GM18499 (cell line): ENCODE results near the gene EPS8L2.
"Not testable (repeated sequence)": the region's sequence is repeated elsewhere in the genome, so short reads cannot be mapped to it uniquely, and the experiment has no call there.

ENCODE experiments used
- ATAC-seq: cut with Tn5 transposase; IDR thresholded peaks from one replicate; pipeline ENCODE4 v1.9.1; 2021; ENCODE audit warnings: moderate number of reproducible peaks; ENCODE audit not compliant: insufficient read depth, unreplicated experiment

The EPS8L2 gene

DNA sequence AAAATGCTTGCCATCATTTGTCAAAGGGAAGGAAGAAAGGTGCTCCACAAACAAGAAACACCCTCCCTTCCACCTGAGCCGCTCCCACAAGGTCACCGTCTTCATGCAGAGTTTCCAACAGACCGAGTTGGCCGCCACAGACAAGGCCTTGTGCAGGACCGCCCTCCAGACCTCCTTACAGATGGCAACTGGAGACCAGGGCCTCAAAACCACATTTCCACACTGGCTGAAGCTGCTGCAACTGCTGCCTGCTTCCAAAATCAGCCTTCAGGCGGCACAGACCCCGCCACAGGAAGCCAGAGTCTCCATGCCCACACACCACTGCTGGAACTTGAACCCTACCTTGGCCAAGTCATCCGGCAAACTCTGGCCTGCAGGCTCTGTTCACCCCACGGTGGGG lies 17.4 kb upstream of the EPS8L2 start:
- ATAC-seq = no peak

DNA sequence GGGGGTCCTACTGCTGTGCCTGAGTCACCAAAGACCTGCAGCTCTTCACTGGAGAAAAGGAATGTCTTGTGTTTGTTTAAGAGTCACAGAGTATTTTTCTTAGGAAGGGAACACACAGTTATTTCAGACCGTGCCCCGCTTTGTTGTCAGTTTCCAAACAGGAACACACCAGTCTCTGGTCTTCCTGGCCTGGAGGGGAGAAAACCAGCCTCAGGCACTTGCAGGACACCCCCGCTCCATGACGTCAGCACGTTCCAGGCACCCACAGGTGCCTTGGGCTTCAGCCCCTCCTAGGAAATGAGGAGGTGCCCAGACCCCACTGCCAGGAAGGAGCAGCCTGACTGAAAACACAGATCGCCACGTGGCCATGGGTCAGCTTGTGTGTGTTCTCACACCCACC lies 16.4 kb upstream of the EPS8L2 start:
- ATAC-seq = no peak

GRCh38 chr11:690244-690643 lies 15.8 kb upstream of the EPS8L2 start:
- ATAC-seq = not testable (repeated sequence)

- ATAC-seq = no peak
Measured at GRCh38 chr11:690738-691633, 15.0 kb upstream of the EPS8L2 start.

GRCh38 chr11:691710-692590 lies 14.1 kb upstream of the EPS8L2 start:
- ATAC-seq = no peak

- ATAC-seq = no peak
Measured at GRCh38 chr11:692824-693414, 13.1 kb upstream of the EPS8L2 start.

GRCh38 chr11:693415-693831 lies 12.6 kb upstream of the EPS8L2 start:
- no peak for ATAC-seq

- no peak for ATAC-seq
Measured at GRCh38 chr11:693887-694562, 12.0 kb upstream of the EPS8L2 start.

- no peak for ATAC-seq
Measured at GRCh38 chr11:694563-695287, 11.3 kb upstream of the EPS8L2 start, which contains the start of gene DEAF1. DEAF1 (minus strand) TSS chr11:695222; CDS start chr11:695047, 175 bp downstream.

DNA sequence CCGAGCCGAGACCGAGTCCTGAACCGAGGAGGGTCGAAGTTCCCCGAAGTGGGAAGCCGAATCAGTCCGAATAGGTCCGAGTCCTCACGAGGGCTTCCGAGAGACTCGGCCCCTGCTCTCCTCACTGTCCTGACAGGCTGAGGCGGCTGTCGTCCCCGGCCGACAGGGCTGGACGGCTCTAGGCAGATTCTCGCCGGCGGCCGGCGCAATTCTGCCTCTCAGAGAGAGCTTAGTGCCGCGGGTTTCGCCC lies 10.8 kb upstream of the EPS8L2 start:
- ATAC-seq = peak; percentile 60

GRCh38 chr11:695538-696248 lies 10.3 kb upstream of the EPS8L2 start, which contains the start of gene TMEM80:
TMEM80 (plus strand) TSS chr11:695816; CDS start chr11:695828, 12 bp downstream.
- ATAC-seq = peak; percentile 55

DNA sequence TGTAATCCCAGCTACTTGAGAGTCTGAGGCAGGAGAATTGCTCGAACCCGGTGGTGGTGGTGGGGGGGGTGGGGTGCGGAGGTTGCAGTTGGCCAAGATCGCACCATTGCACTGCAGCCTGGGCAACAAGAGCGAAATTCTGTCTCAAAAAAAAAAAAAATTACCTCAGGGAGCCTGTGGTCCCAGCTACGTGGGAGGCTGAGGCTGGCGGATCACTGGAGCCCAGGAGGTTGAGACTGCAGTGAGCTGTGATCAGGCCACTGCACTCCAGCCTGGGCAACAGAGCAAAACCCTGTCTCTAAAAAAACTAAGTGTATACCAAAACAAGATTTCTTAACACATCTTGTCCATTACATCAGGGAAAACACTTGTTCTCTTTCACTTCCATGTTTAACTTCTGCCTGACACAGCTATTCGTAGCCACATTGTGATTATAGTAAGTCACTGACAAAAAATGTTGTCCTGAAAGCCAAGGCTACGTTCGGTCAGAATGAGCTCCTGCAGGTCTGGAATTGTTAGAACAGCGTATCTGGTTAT lies 9.0 kb upstream of the EPS8L2 start:
- no peak for ATAC-seq

DNA sequence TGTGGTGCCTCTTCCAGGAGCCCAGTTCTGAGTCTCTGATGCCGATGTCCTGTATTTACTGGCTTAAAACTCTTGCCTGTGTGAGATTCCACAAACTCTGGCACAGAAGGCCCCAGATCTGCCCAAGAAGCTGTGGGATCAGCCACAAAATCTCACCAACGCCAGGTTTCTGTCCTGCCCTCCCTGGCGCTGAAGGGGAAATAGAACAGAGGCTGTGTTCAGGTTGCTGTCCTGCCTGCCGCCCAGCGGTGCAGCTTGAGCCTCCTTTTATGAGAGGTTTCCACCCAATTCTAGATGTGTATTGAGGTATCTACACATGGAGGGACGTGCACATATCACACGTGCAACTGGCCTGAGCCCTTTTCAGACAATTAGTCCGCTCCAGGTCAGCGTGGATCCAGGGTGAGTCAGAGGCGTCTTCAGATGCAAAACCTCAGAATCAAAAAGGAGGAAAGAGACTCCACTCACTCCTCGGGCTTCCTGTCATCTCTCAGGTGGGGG lies 8.2 kb upstream of the EPS8L2 start:
- ATAC-seq = no peak

- no peak for ATAC-seq
Measured at GRCh38 chr11:698493-699115, 7.4 kb upstream of the EPS8L2 start.

DNA sequence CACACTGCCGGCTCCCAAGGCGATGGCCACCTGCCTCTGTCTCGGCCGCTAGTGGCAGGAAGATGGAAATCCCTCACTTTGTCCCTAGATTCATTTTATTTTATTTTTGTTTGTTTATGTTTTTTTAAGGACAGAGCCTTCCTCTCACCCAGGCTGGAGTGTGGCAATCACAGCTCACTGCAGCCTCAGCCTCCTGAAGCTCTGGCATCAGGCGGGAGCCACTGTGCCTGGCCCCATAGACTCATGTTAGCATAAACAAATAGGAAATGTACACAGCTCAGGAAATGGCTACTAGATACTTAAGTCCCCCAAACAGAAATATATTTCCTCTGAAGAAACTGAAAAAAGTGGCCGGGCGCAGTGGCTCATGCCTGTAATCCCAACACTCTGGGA lies 6.9 kb upstream of the EPS8L2 start:
- ATAC-seq = no peak

- no peak for ATAC-seq
Measured at GRCh38 chr11:699753-700152, 6.3 kb upstream of the EPS8L2 start.

DNA sequence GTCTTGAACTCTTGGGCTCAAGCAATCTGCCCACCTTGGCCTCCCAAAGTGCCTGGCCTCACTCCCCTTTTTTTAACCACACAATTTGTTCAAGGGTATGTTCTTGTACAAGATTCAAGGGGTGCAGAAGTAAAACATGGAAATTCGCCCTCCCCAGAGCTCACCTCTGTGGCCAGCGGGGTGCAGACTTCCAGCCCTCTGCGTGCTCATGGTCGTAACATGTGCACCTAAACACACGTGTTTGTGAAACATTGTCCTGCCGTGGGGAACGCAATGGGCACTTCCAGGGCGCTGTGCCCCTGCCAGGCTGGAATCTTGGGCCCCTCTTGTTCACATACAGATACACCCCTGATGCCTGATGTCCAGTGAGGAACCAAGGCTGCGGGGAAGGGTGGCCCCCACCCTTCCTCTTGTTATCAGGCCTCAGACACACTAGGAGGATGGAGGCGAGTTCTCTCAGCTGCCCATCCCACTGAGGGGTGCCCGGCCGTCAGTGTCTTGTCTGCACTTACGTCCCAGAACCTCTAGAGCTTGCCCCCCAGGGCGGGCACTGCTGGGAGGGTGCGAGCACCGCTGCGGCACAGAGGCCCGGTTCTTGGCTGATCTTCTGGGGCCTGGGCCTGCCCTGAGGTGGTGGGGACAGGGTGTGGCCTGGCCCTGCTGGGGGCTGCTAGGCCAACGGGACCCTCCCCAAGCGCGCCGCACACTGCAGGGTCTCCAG lies 4.1 kb upstream of the EPS8L2 start:
- no peak for ATAC-seq
